HG02981 (cell line): ENCODE measurements around the gene FURIN.
"Not testable (repeated sequence)": the region's sequence is repeated elsewhere in the genome, so short reads cannot be mapped to it uniquely, and the experiment has no call there.

Experiments used
- ATAC-seq: cut with Tn5 transposase; IDR thresholded peaks from one replicate; pipeline ENCODE4 v1.9.1; 2021; ENCODE audit warnings: mild to moderate bottlenecking, moderate library complexity; ENCODE audit not compliant: unreplicated experiment

FURIN gene

GRCh38 chr15:90868261-90868689, at the start of gene FURIN:
Gene FURIN (plus strand): TSS chr15:90868588. CDS start chr15:90875741, 7,153 bp downstream.
- no peak for ATAC-seq

DNA sequence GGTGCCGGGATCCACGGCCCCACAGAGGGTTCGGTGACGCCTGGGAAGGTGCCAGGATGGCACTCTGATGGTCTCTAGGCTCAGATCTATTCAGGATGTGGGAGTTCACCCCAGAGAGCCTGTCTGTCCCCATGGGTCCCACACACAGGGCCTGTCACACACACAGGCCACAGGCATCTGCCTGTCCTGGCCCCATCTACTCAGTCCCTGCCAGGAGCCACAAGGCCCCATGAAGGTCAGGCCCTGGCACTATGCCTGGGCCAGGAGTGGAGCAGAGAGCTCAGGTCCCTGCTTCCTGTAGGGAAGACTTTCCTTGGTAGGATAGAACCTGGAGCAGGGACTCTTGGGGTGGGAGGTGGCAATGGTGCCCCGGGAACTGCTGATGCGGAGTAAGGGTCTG, 49.0 kb upstream of the FURIN start:
- ATAC-seq: no peak

- ATAC-seq: no peak
These were observed 48.5 kb upstream of the FURIN start for GRCh38 chr15:90819850-90820249.

- no peak for ATAC-seq
These were observed 47.9 kb upstream of the FURIN start for GRCh38 chr15:90820481-90820880.

- no peak for ATAC-seq
These were observed 46.0 kb upstream of the FURIN start for GRCh38 chr15:90822204-90822955.

GRCh38 chr15:90823455-90823974, 44.9 kb upstream of the FURIN start:
- ATAC-seq: no peak

DNA sequence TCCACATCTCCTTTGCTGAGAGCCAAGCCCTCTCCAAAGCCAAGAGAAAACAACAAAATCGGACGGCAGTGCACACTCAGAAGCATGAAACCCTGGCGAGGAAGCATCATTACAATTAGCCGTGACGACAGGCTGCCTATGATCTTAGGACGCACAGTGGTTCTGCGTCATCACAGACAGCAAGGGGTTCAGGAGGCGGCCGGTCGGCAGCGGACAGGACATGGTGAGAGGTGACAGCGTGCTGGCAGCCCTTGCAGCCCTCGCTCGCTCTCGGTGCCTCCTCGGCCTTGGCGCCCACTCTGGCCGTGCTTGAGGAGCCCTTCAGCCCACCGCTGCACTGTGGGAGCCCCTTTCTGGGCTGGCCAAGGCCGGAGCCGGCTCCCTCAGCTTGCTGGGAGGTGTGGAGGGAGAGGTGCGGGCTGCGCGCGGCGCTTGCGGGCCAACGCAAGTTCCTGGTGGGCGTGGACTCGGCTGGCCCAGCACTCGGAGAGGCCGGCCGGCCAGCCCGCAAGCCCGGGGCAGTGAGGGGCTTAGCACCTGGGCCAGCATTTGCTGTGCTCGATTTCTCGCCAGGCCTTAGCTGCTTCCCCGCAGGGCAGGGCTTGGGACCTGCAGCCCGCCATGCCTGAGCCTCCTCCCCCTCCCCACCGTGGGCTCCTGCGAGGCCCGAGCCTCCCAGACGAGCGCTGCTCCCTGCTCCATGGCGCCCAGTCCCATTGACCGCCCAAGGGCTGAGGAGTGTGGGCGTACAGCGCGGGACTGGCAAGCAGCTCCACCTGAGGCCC, 43.1 kb upstream of the FURIN start:
- ATAC-seq: not testable (repeated sequence)

DNA sequence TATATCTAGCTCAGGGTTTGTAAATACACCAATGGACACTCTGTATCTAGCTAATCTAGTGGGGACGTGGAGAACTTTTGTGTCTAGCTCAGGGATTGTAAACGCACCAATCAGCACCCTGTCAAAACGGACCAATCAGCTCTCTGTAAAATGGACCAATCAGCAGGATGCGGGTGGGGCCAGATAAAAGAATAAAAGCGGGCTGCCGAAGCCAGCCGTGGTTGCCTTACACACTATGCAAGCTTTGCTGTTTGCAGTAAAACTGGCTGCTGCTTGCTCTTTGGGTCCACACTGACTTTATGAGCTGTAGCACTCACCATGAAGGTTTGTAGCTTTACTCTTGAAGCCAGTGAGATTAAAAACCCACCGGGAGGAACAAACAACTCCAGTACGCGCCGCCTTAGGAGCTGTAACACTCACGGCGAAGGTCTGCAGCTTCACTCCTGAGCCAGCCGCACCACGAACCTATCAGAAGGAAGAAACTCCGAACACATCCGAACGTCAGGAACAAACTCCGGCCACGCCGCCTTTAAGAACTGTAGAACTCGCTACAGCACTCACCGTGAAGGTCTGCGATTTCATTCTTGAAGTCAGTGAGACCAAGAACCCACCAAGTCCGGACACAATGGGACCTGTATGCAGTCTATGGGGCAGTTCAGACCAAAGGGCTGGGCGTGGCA, 42.0 kb upstream of the FURIN start:
- not testable (repeated sequence) for ATAC-seq

DNA sequence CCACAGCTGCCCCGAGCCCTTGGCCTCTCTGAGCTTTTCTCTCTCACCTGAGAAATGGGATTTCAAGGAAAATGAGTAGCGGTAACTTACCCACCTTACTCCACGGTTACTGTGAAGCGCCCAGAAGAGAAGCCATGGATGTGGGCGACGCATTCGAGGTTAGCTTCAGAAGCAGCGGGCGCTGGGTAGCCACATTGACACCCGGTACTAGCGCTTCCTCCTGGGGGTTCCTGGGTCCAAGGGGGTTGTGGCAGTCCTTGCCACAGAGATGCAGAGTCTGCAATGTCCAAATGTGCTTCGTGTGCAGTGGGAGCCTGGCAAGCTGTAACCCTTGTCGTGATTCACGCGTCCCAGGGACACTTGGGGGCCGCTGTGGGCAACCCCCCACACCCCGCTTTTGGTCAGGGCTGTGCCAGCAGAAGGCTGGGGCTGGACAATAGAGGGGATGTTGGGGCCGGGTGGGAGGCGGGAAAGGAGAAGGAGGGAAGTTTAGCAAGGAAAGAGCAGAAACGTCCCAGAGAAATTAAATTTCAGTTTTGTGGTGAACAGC, 41.4 kb upstream of the FURIN start:
- ATAC-seq: no peak

DNA sequence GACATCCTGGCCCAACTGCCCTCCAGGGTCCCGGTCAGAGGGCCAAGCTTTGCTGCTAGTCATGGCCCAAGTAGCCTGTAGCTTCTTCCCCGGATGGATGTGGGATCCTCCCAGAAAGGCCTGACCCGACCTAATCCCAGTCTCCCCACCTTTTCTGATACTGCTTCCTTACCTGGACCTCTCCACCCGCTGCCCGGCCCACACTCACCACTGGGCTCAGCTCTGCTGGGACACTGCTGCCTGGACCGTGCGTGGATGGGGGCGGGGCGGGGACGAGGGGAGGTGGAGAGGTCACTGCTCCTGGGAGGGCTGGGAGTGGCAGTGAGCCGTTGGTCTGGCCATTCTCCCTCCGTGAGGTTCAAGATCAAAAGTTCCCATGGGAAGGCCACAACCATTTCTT, 40.3 kb upstream of the FURIN start:
- ATAC-seq: no peak

DNA sequence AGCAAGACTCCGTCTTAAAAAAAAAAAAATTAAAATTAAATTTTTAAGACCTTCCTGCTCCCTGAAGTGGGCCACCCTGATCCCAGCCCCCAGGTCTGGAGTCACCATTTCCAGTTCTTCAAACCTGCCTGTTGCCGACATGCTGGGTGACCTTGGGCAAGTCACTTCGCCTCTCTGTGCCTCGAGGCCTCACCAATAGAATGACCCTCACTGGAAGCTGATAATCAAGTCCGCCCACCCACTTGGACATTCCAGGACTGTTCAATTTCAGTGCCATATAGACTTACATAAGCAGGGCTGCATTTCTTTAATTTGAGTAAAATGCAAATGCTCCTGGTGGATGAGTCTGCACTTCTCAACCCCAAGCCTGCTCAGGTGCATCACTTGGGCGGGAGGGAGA, 39.3 kb upstream of the FURIN start:
- no peak for ATAC-seq

DNA sequence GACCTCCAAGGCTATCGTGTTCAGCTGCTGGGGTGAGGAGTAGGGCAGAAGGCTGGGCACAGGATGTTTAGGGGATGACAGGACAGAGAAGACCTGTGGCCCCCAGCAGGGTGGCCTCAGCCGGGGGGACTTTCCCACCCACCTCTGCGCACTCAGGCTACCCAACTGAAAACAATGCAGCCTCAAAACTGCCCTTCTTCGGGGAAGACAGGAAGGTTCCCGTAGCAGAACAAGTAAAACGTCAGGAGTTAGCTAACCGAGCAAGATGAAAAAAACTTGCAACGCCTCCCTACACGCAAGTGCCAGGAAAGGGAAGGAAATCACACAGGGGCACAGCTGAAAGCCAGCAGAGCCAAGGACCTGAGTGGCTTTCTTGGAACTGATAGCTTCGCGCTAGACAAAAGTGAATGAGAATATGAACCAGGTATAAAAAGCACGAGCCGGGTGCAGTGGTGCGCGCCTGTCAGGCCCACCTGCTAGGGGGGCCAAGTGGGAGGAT, 38.4 kb upstream of the FURIN start:
- ATAC-seq: no peak

- ATAC-seq: no peak
These were observed 33.8 kb upstream of the FURIN start for GRCh38 chr15:90834626-90835025.

- ATAC-seq: no peak
These were observed 32.0 kb upstream of the FURIN start for GRCh38 chr15:90836296-90836871.

GRCh38 chr15:90837094-90837493, 31.3 kb upstream of the FURIN start:
- ATAC-seq: no peak

- no peak for ATAC-seq
These were observed 30.2 kb upstream of the FURIN start for GRCh38 chr15:90838139-90838538.

- ATAC-seq: no peak
These were observed 29.8 kb upstream of the FURIN start for GRCh38 chr15:90838544-90838943.

DNA sequence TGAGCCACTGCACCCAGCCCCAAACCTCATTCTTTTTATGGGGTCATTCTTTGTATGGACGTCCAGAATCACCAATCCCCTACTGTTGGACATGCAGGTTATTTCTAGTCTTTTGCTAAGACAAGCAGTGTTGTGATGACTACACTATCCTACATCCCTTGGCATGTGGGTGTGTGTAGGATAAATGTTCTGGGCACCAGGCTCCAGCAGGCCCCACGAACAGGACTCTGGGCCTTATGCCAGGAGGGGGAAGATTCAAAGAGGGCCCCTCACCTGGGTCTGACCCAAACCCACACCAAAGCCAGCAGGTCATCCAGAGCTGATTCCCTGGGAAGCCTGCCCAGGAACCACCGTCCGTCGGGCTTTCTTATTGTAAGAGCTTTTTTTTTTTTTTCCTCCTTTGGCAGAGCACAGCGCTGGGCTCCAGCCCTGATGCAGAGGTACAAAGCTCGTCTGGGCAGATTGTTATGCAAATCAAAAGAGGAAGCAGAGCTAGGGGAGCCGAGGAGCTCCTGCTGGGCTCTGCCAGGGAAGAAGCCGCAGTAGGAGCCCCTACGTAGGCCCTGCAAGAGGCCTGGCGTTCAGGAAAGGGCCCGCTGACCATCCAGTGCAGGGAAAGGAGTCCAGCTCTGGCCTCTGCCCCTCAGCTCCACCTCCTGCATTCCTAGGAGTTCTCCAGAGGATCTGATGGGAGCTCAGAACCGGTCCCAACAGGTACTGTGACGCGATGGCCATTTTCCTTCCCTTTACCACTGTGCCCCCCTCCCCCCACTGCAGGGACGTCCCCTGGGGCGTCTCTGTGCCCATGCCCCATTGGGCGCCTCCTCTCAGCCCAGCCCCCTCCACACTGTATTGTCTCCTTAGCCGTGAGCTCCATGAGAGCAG, 29.0 kb upstream of the FURIN start:
- peak; percentile 66 for ATAC-seq

DNA sequence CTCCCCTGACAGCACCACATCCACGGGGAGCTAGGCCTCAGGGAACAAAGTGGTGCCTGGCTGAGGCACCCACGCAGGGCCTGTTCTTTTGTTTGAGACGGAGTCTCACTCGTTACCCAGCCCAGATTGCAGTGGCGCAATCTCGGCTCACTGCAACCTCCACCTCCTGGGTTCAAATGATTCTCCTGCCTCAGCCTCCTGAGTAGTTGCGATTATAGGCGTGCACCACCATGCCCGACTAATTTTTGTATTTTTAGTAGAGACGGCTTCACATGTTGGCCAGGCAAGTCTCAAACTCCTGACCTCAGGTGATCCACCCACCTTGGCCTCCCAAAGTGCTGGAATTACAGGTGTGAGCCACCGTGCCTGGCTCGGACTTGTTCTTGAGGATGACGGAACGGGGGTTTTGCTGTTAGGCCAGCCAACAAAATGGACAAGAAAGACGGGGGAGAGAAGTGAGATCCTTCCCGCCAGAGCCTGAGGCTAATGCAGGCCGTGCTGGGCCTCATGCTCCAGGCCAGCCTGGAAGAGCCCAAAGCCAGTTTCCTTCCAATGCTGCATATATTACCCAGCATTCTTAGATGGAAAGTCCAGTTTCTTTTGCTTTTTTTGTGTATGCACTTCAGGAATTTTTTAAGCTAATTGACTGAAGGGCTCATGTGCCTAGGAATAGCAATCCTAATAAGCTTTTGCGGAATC, 28.1 kb upstream of the FURIN start:
- no peak for ATAC-seq
